Lower leg skin (tissue), 4 donors: ENCODE data around the gene COL25A1. TPM values are rescaled to one million over a fixed set of nuclear protein-coding genes. Genes with fewer than 3 reads are reported as not detected.

Experiments used
- DNase-seq, 2 donors: peaks; one replicate each; pipeline ENCODE4 v3.0.0-alpha.2; 2019; ENCODE audit warnings: low spot score in 2 of 2
- H3K4me3 ChIP-seq: fragments of 200-600 bp; sonication (generic); 2 replicates; pipeline ENCODE4 v1.5.1; 2017; ENCODE audit warnings: mild to moderate bottlenecking, low read depth; ENCODE audit not compliant: poor library complexity, severe bottlenecking
- CTCF ChIP-seq, 3 donors: fragments of 450-650 bp; IDR thresholded peaks; one replicate each; pipeline ENCODE4 v1.5.1; 2016; ENCODE audit warnings: antibody characterized with exemption in 3 of 3, mild to moderate bottlenecking in 3 of 3, moderate library complexity in 2 of 3
- POLR2A ChIP-seq, 2 donors: fragments of 450-650 bp; IDR thresholded peaks; one replicate each; pipeline ENCODE4 v1.6.1; 2016 to 2017; ENCODE audit warnings: antibody characterized with exemption in 2 of 2, mild to moderate bottlenecking in 1 of 2, moderate library complexity in 1 of 2
- WGBS, 2 donors: methylation state at CpG; one replicate each; pipeline ENCODE4 v1.1.5; 2018; 5-methylcytosine and 5-hydroxymethylcytosine counted together
- intact Hi-C: fragments of 100-400 bp; cut with DNase I; formaldehyde crosslinking; loops from one replicate; pipeline ENCODE4 v1.15.0; 2023; ENCODE audit warnings: low total_unique reads
- total RNA-seq, 4 donors: library from RNA; depleted of rRNA; stranded (reverse); fragments of >200 nt; gene quantifications; one replicate each; pipeline ENCODE4 v1.1.0, GENCODE V29; 2016

The COL25A1 gene
- total RNA-seq, 4 donors from 2014 or later = 0.42 to 2.4 (median 1.5) TPM

- DNase-seq = no peak
- intact Hi-C loops = no loop called here
- TF ChIP-seq CTCF (IDR thresholded peaks at IDR 0.05) (no peak), POLR2A (IDR thresholded peaks at IDR 0.05) (no peak)
- 72 to 80% methylated on average over 4 of the region's 4 CpGs for WGBS, 2 donors
- H3K4me3 ChIP-seq = no peak overlapping the region
Observed at GRCh38 chr4:109065006-109065405, 237.5 kb downstream of the COL25A1 start.

- no peak for DNase-seq
- WGBS, 2 donors = 86 to 89% methylated on average over 5 of the region's 5 CpGs
- intact Hi-C loops = no loop called here
- TF ChIP-seq POLR2A (IDR thresholded peaks at IDR 0.05) (no peak), CTCF (IDR thresholded peaks at IDR 0.05) (no peak)
- H3K4me3 ChIP-seq = no peak overlapping the region
Observed at GRCh38 chr4:109053257-109053656, 249.2 kb downstream of the COL25A1 start.

GRCh38 chr4:109052821-109053220 lies 249.6 kb downstream of the COL25A1 start:
- intact Hi-C loops = no loop called here
- no peak for TF ChIP-seq POLR2A (IDR thresholded peaks at IDR 0.05)
- H3K4me3 ChIP-seq = no peak overlapping the region
- no peak for DNase-seq
- WGBS, 2 donors = 73 to 74% methylated on average over 1 of the region's 1 CpG

- TF ChIP-seq POLR2A (IDR thresholded peaks at IDR 0.05) = no peak
- TF ChIP-seq CTCF (IDR thresholded peaks at IDR 0.05) = no peak
- no peak overlapping the region for H3K4me3 ChIP-seq
- DNase-seq = no peak
- WGBS, 2 donors = 86 to 89% methylated on average over 2 of the region's 2 CpGs
- intact Hi-C loops = no loop called here
Observed at GRCh38 chr4:109051054-109051453, 251.4 kb downstream of the COL25A1 start.

GRCh38 chr4:109049926-109050325 lies 252.5 kb downstream of the COL25A1 start:
- intact Hi-C loops = no loop called here
- 85 to 90% methylated on average over 3 of the region's 3 CpGs for WGBS, 2 donors
- TF ChIP-seq POLR2A (IDR thresholded peaks at IDR 0.05) = no peak
- no peak for TF ChIP-seq CTCF (IDR thresholded peaks at IDR 0.05)
- no peak overlapping the region for H3K4me3 ChIP-seq
- DNase-seq = no peak

GRCh38 chr4:109046471-109047201 lies 255.8 kb downstream of the COL25A1 start:
- WGBS, 2 donors = 15 to 19% methylated on average over 7 of the region's 7 CpGs
- no peak overlapping the region for H3K4me3 ChIP-seq
- no peak for DNase-seq
- intact Hi-C loops = no loop called here
- no peak for TF ChIP-seq CTCF (IDR thresholded peaks at IDR 0.05)
- TF ChIP-seq POLR2A (IDR thresholded peaks at IDR 0.05) = no peak
